ENCODE data around the gene ACOX3. TPM values are rescaled to one million over a fixed set of nuclear protein-coding genes. Genes with fewer than 3 reads are reported as not detected.

Gene ACOX3
- polyA plus RNA-seq, 1 donor = 15.2 TPM

- DNase-seq = peak; percentile 67
Observed at GRCh38 chr4:8319731-8320385, 120.7 kb downstream of the ACOX3 start.

GRCh38 chr4:8319061-8319460, 121.5 kb downstream of the ACOX3 start:
- no peak for DNase-seq

DNA sequence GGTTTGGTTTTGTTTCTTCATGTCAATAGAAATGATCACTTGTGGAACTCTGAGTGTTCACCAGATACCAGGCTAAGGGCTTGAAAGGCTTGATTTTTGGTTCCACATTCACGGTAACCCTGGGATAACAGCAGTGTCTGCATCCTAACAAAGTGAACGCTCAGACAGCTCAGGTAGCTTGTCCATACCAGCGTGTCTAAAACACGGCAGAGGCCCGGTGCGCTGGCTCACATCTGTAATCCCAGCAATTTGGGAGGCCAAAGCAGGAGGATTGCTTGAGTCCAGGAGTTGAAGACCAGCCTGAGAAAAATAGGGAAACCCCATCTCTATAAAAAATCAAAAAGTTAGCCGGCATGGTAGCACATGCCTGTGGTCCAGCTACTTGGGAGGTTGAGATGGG, 122.0 kb downstream of the ACOX3 start:
- no peak for DNase-seq

GRCh38 chr4:8317474-8317873, 123.0 kb downstream of the ACOX3 start:
- DNase-seq = no peak

GRCh38 chr4:8316911-8317351, 123.6 kb downstream of the ACOX3 start:
- DNase-seq = no peak

Other genes starting within 250 kb of the ACOX3 start
- gene SH3TC1, start 241.4 kb downstream of the ACOX3 start, polyA plus RNA-seq (ENCODE audit: insufficient read length) = 12.1 TPM
- 46.2 TPM for gene HTRA3, start 171.0 kb downstream of the ACOX3 start, polyA plus RNA-seq (ENCODE audit: insufficient read length)
- 12.2 TPM for gene TRMT44, start 54 bp upstream of the ACOX3 start, polyA plus RNA-seq (ENCODE audit: insufficient read length)
- gene GPR78, start 139.7 kb upstream of the ACOX3 start, polyA plus RNA-seq (ENCODE audit: insufficient read length) = 0.75 TPM
- 6.0 TPM for gene CPZ, start 152.0 kb upstream of the ACOX3 start, polyA plus RNA-seq (ENCODE audit: insufficient read length)